Erythroblast (primary cell): ENCODE results near the gene PGF.

Source experiments
- GATA1 ChIP-seq: IDR thresholded peaks from 2 replicates; pipeline ENCODE4 v1.6.1; 2011; ENCODE audit warnings: low read depth, mild to moderate bottlenecking, control low read depth, low read length, moderate library complexity
- POLR2A ChIP-seq: IDR thresholded peaks from 2 replicates; pipeline ENCODE4 v1.6.1; 2011; ENCODE audit warnings: mild to moderate bottlenecking, low read length

GRCh38 chr14:74961238-74961911 lies 6.0 kb upstream of the PGF start:
- TF ChIP-seq POLR2A, result no peak
- no peak for TF ChIP-seq GATA1
